ENCODE measurements around the gene APBA1. TPM values are rescaled to one million over a fixed set of nuclear protein-coding genes. Genes with fewer than 3 reads are reported as not detected.

Gene APBA1
- total and polyA plus RNA-seq, 2 of the 8 experiments (the other 6 are each of a cell fraction or from before 2014, with no cell fraction given) = 0.36 to 0.60 TPM

DNA sequence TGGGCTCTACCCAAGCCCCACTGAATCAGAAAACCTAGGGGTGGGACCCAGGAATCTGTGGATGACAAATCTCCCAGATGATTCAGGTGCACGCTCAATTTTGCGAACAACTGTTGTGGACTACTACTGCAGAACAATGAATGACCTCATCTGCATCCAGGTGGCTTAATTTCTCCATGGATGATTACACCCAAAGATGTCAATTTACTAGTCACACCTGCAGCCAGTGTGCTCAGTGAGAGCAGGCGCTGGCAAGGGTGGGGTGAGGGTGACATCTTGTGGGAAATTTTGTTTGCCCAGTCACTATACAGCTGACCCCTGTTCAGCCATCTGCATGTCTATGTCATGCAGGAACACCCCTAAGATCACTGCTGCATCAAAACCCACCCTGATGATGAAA is 229.0 kb downstream of the APBA1 start:
- Histone ChIP-seq H2BK15ac (ENCODE audit: low read length) (no peak overlapping the region), H2BK12ac (ENCODE audit: low read depth, low read length) (no peak overlapping the region), H2BK120ac (replicated peaks; ENCODE audit: low read depth, low read length) (no peak overlapping the region), H3K4me1 (replicated peaks in 1 of 4; ENCODE audit: control insufficient read depth in 3 of 4, insufficient read depth in 4 of 4, low read length in 3 of 4) (no peaks in the 10 kb centered on the region; a peak in 2 of 7 replicates), H3K56ac (replicated peaks; ENCODE audit: insufficient read length, low read depth, low read length) (no peak overlapping the region), H2AK5ac (ENCODE audit: low read depth, low read length) (no peak overlapping the region), H4K5ac (ENCODE audit: insufficient read length, low read depth, low read length) (no peak overlapping the region), H3K9me3 (ENCODE audit: insufficient read depth in 2 of 2, low read depth in 1 of 2, low read length in 1 of 2) (peaks cover 4 to 6% of the 10 kb centered on the region in 2 experiments; a peak in 1 of 4 replicates), H4K8ac (ENCODE audit: extremely low read depth, insufficient read depth, low read length) (no peak overlapping the region), H4K91ac (replicated peaks; ENCODE audit: insufficient read length, low read length) (no peak overlapping the region), H2BK5ac (ENCODE audit: low read depth, low read length) (no peak overlapping the region), H3K18ac (ENCODE audit: extremely low read depth, low read length) (no peak overlapping the region), H3K23me2 (ENCODE audit: low read depth, low read length) (no peaks in the 10 kb centered on the region; the same call in 1 of the 2 replicates), H3K4me2 (ENCODE audit: insufficient read depth in 1 of 2, low read depth in 2 of 2, low read length in 2 of 2) (no peak overlapping the region), H3K14ac (ENCODE audit: insufficient read length) (no peak overlapping the region), H4K20me1 (replicated peaks in 1 of 2; ENCODE audit: control insufficient read depth in 1 of 2, insufficient read depth in 2 of 2, low read length in 2 of 2) (no peaks in the 10 kb centered on the region), H3K4ac (replicated peaks; ENCODE audit: insufficient read length, low read depth, low read length) (no peak overlapping the region), H2AFZ (ENCODE audit: low read length) (no peak overlapping the region), H3K27me3 (replicated peaks in 1 of 4; ENCODE audit: control insufficient read depth in 3 of 4, extremely low read depth in 1 of 4, insufficient read depth in 3 of 4, low read length in 3 of 4) (no peaks in the 10 kb centered on the region), H3K23ac (ENCODE audit: insufficient read length) (no peak overlapping the region), H3K79me1 (ENCODE audit: low read depth, low read length) (no peaks in the 10 kb centered on the region), H3K79me2 (ENCODE audit: control insufficient read depth in 1 of 2, insufficient read depth in 2 of 2, low read length in 2 of 2) (no peaks in the 10 kb centered on the region), H3K36me3 (ENCODE audit: control insufficient read depth in 2 of 4, insufficient read depth in 4 of 4, low read length in 3 of 4) (no peaks in the 10 kb centered on the region), H2BK20ac (ENCODE audit: low read length) (no peak overlapping the region), H3K9ac (replicated peaks in 1 of 4; ENCODE audit: extremely low read depth in 1 of 4, low read depth in 3 of 4, low read length in 3 of 4) (no peak overlapping the region), H3K27ac (ENCODE audit: low read depth, low read length) (no peak overlapping the region), H3K4me3 (ENCODE audit: extremely low read depth in 1 of 4, insufficient read depth in 2 of 4, low read depth in 3 of 4, low read length in 4 of 4) (no peak overlapping the region)
- ChIA-PET POLR2A (ENCODE audit: partially characterized antibody) (no interaction called here), CTCF (ENCODE audit: partially characterized antibody) (interaction anchor here (2.7 kb wide), 1 partner anchor 14 kb away, joined by 6 read pairs; no protein-coding TSS in a partner anchor)
- FAIRE-seq = no peak
- TF ChIP-seq CTBP2 (IDR thresholded peaks at IDR 0.05; ENCODE audit: borderline replicate concordance, insufficient read depth, insufficient read length, low read length) = no peak
- TF ChIP-seq EZH2 (IDR thresholded peaks at IDR 0.05; ENCODE audit: low read depth, low read length, severe bottlenecking) = no peak
- peak; percentile 21 to 24; a peak in 2 of 4 replicates for TF ChIP-seq RAD21 (IDR thresholded peaks at IDR 0.05 in 1 of 2, conservative IDR thresholded peaks at IDR 0.05 in 1 of 2; ENCODE audit: low read depth in 2 of 2, low read length in 2 of 2)
- WGBS, 2 experiments (ENCODE audit: extremely low coverage in 1 of 2, insufficient coverage in 1 of 2, insufficient read length in 1 of 2, insufficient replicate concordance in 2 of 2, low coverage in 1 of 2, low lambda C conversion rate in 2 of 2, missing lambda C conversion rate in 1 of 2) = 92% methylated on average over 3 of the region's 3 CpGs; no CpG with 5 or more reads in 1 of the 2 experiments
- DNase-seq (ENCODE audit: low read depth in 1 of 2, low spot score in 2 of 2) = no peak

All from H1 (cell line).